Stomach (tissue), 9 donors: Measurements from ENCODE around the gene OLFM2. TPM values are rescaled to one million over a fixed set of nuclear protein-coding genes. Genes with fewer than 3 reads are reported as not detected.
"Not testable (repeated sequence)": the region's sequence is repeated elsewhere in the genome, so short reads cannot be mapped to it uniquely, and the experiment has no call there.

Experiments used
- DNase-seq, 2 donors: peaks; one replicate each; pipeline versions ENCODE4 v3.0.0 to v3.0.0-alpha.2; 2013 to 2019
- H3K27ac ChIP-seq, 5 donors: fragments of 200-600 bp in 4 of 5; sonication (generic) in 4 of 5; one replicate each; pipeline ENCODE4 v1.5.1; 2013 to 2019; ENCODE audit warnings: mild to moderate bottlenecking in 1 of 5, moderate library complexity in 1 of 5
- H3K27me3 ChIP-seq, 3 donors: fragments of 200-600 bp; sonication (generic); one replicate each; pipeline ENCODE4 v1.5.1; 2017 to 2019; ENCODE audit warnings: mixed run types in 1 of 3
- H3K36me3 ChIP-seq, 4 donors: fragments of 200-600 bp; sonication (generic); 1 replicate in 3 of 4; 2 replicates in 1 of 4; pipeline ENCODE4 v1.5.1; 2016 to 2019
- H3K4me1 ChIP-seq, 4 donors: fragments of 200-600 bp; sonication (generic); one replicate each; pipeline ENCODE4 v1.5.1; 2016 to 2019
- H3K4me3 ChIP-seq, 4 donors: fragments of 200-600 bp; sonication (generic) in 3 of 4; one replicate each; pipeline ENCODE4 v1.5.1; 2016 to 2019; ENCODE audit warnings: mild to moderate bottlenecking in 1 of 4
- H3K9me3 ChIP-seq, 4 donors: fragments of 200-600 bp; sonication (generic); one replicate each; pipeline ENCODE4 v1.5.1; 2016 to 2019
- CTCF ChIP-seq, 7 experiments: fragments of 450-650 bp in 4 of 7; fragments of 200-600 bp in 3 of 7; sonication (generic) in 3 of 7; IDR thresholded peaks; one replicate each; pipeline ENCODE4 v1.5.1; 2016 to 2019; ENCODE audit warnings: antibody characterized with exemption in 7 of 7, control low read depth in 2 of 7, mild to moderate bottlenecking in 1 of 7
- EP300 ChIP-seq: sonication (generic); formaldehyde crosslinking; IDR thresholded peaks from one replicate; pipeline ENCODE4 v1.6.1; 2017; ENCODE audit warnings: antibody characterized with exemption
- POLR2A ChIP-seq, 4 donors: fragments of 450-650 bp; IDR thresholded peaks; one replicate each; pipeline ENCODE4 v1.6.1; 2016; ENCODE audit warnings: antibody characterized with exemption in 4 of 4, control low read depth in 2 of 4, mild to moderate bottlenecking in 1 of 4, moderate library complexity in 1 of 4
- POLR2AphosphoS5 ChIP-seq, 3 donors: sonication (generic); formaldehyde crosslinking; IDR thresholded peaks; one replicate each; pipeline ENCODE4 v1.6.1; 2016; ENCODE audit warnings: antibody characterized with exemption in 3 of 3
- WGBS, 5 donors: extraction: QIAGEN DNeasy Blood & Tissue Kit in 3 of 5; methylation state at CpG; one replicate each; pipeline versions ENCODE4 v1.1.5 to v1.1.7; 2013 to 2018; 5-methylcytosine and 5-hydroxymethylcytosine counted together
- intact Hi-C: fragments of 100-400 bp; cut with DNase I; formaldehyde crosslinking; loops from one replicate; pipeline ENCODE4 v1.15.1; 2023; ENCODE audit warnings: low total_unique reads
- polyA plus RNA-seq, 3 donors: library from polyadenylated mRNA; stranded (reverse); fragments of 200-250 nt; gene quantifications; one replicate each; pipeline ENCODE4 v1.2.3, GENCODE V29; 2013
- total RNA-seq, 5 donors: library from RNA; depleted of rRNA; stranded (reverse); fragments of >200 nt; gene quantifications; one replicate each; pipeline versions ENCODE4 v1.1.0 to v1.2.3, GENCODE V29; 2014 to 2016
- donor health status: healthy with polysubstance abuse.
- donor health status: Bipolar disorder and iron deficiency.
- donor health status: healthy.

The OLFM2 gene
- total and polyA plus RNA-seq, 8 donors: 1.7 to 15.4 (median 6.0) TPM; not detected in 2

- DNase-seq: peak in 1 of 2 donors; percentile 56
- intact Hi-C loops: no loop called here
- no peak for TF ChIP-seq POLR2A (IDR thresholded peaks at IDR 0.05)
These were observed 88.3 kb downstream of the OLFM2 start for GRCh38 chr19:9848060-9848459.

GRCh38 chr19:9847087-9847671 is 89.1 kb downstream of the OLFM2 start:
- Histone ChIP-seq H3K4me3 (no peak overlapping the region), H3K27me3 (no peaks in the 10 kb centered on the region), H3K4me1 (peaks cover 0 to 19% (median 7%) of the 10 kb centered on the region in 4 donors), H3K9me3 (peaks cover 0 to 9% (median 3%) of the 10 kb centered on the region in 4 donors), H3K27ac (no peak overlapping the region), H3K36me3 (peaks cover 41 to 95% (median 87%) of the 10 kb centered on the region in 4 donors)
- intact Hi-C loops: no loop called here
- TF ChIP-seq EP300: no peak
- TF ChIP-seq CTCF (IDR thresholded peaks at IDR 0.05): peak in 2 of 7 experiments; percentile 12 to 21
- TF ChIP-seq POLR2A (IDR thresholded peaks at IDR 0.05): no peak
- TF ChIP-seq POLR2AphosphoS5 (IDR thresholded peaks at IDR 0.05): peak in 1 of 3 donors; percentile 19
- DNase-seq: peak; percentile 34 to 65
- WGBS, 5 donors: 56 to 100% (median 60%) methylated on average over 2 to 13 of the region's 13 CpGs

More at GRCh38 chr19:9848060-9848459, 88.3 kb downstream of the OLFM2 start:
- Histone ChIP-seq H3K27me3 (no peaks in the 10 kb centered on the region), H3K4me3 (no peak overlapping the region), H3K9me3 (peaks cover 0 to 8% (median 3%) of the 10 kb centered on the region in 4 donors), H3K4me1 (peaks cover 0 to 19% (median 7%) of the 10 kb centered on the region in 4 donors), H3K36me3 (peaks cover 32 to 86% (median 78%) of the 10 kb centered on the region in 4 donors), H3K27ac (no peak overlapping the region)
- WGBS, 5 donors: 71 to 87% (median 71%) methylated on average over 2 to 4 of the region's 4 CpGs

GRCh38 chr19:9843626-9844273 is 92.6 kb downstream of the OLFM2 start:
- H3K4me1 ChIP-seq: peaks cover 0 to 24% (median 15%) of the 10 kb centered on the region in 4 donors
- H3K4me3 ChIP-seq, H3K27ac ChIP-seq, DNase-seq, H3K27me3 ChIP-seq, intact Hi-C loops, H3K9me3 ChIP-seq: not testable (repeated sequence)
- H3K36me3 ChIP-seq: peaks cover 66 to 100% (median 98%) of the 10 kb centered on the region in 4 donors
- 93 to 99% (median 96%) methylated on average over 12 of the region's 12 CpGs for WGBS, 5 donors

- DNase-seq: no peak
- WGBS, 5 donors: 84 to 96% (median 95%) methylated on average over 8 to 9 of the region's 9 CpGs
- no peak for TF ChIP-seq EP300
- intact Hi-C loops: no loop called here
- peaks cover 61 to 100% (median 98%) of the 10 kb centered on the region in 4 donors for H3K36me3 ChIP-seq
- no peak overlapping the region for H3K27ac ChIP-seq
- H3K4me3 ChIP-seq: no peak overlapping the region
- H3K9me3 ChIP-seq: peaks cover 0 to 9% (median 3%) of the 10 kb centered on the region in 4 donors
- H3K27me3 ChIP-seq: no peaks in the 10 kb centered on the region
- peaks cover 0 to 29% (median 20%) of the 10 kb centered on the region in 4 donors for H3K4me1 ChIP-seq
These were observed 93.3 kb downstream of the OLFM2 start for GRCh38 chr19:9842834-9843625.

- Histone ChIP-seq H3K27ac (no peak overlapping the region), H3K36me3 (peaks cover 55 to 67% (median 65%) of the 10 kb centered on the region in 4 donors), H3K4me3 (no peak overlapping the region), H3K9me3 (peaks cover 0 to 9% (median 3%) of the 10 kb centered on the region in 4 donors), H3K27me3 (no peaks in the 10 kb centered on the region), H3K4me1 (peaks cover 13 to 35% (median 33%) of the 10 kb centered on the region in 4 donors)
- 65 to 91% (median 77%) methylated on average over 1 of the region's 1 CpG for WGBS, 5 donors
- DNase-seq: no peak
- TF ChIP-seq POLR2AphosphoS5 (IDR thresholded peaks at IDR 0.05): no peak
- TF ChIP-seq CTCF (IDR thresholded peaks at IDR 0.05): no peak
- no peak for TF ChIP-seq POLR2A (IDR thresholded peaks at IDR 0.05)
- TF ChIP-seq EP300: no peak
- intact Hi-C loops: no loop called here
These were observed 96.9 kb downstream of the OLFM2 start for GRCh38 chr19:9839415-9839814.
